Gastrocnemius medialis (tissue), 4 donors: Measurements from ENCODE around the gene LRIT3. TPM values are rescaled to one million over a fixed set of nuclear protein-coding genes. Genes with fewer than 3 reads are reported as not detected.

Experiments used
- ATAC-seq, 2 donors: fragments of 150-250 bp; one replicate each; pipeline ENCODE4 v1.9.1; 2016
- DNase-seq, 2 donors: peaks; one replicate each; pipeline ENCODE4 v3.0.0-alpha.2; 2019
- H3K27ac ChIP-seq, 4 donors: fragments of 200-600 bp; sonication (generic); 1 replicate in 1 of 4; 2 replicates in 3 of 4; pipeline ENCODE4 v1.5.1; 2016 to 2018; ENCODE audit warnings: mild to moderate bottlenecking in 2 of 4, moderate library complexity in 1 of 4
- H3K27me3 ChIP-seq, 3 donors: fragments of 200-600 bp; sonication (generic) in 2 of 3; 1 replicate in 1 of 3; 2 replicates in 2 of 3; pipeline versions ENCODE4 v1.5.1 to v1.6.0; 2016 to 2019; ENCODE audit warnings: mild to moderate bottlenecking in 1 of 3, moderate library complexity in 1 of 3
- H3K36me3 ChIP-seq, 2 donors: fragments of 200-600 bp; sonication (generic) in 1 of 2; one replicate each; pipeline ENCODE4 v1.5.1; 2017 to 2018
- H3K4me1 ChIP-seq, 2 donors: fragments of 200-600 bp; sonication (generic) in 1 of 2; one replicate each; pipeline ENCODE4 v1.5.1; 2016 to 2017; ENCODE audit warnings: mild to moderate bottlenecking in 2 of 2
- H3K4me3 ChIP-seq, 4 donors: fragments of 200-600 bp; sonication (generic) in 3 of 4; 1 replicate in 1 of 4; 2 replicates in 3 of 4; pipeline ENCODE4 v1.5.1; 2016 to 2019; ENCODE audit warnings: mild to moderate bottlenecking in 2 of 4
- H3K9me3 ChIP-seq, 3 donors: fragments of 200-600 bp; sonication (generic) in 2 of 3; 1 replicate in 1 of 3; 2 replicates in 2 of 3; pipeline ENCODE4 v1.5.1; 2016 to 2019
- POLR2A ChIP-seq, 2 donors: fragments of 450-650 bp; IDR thresholded peaks; one replicate each; pipeline ENCODE4 v1.6.1; 2017; ENCODE audit warnings: antibody characterized with exemption in 2 of 2, mild to moderate bottlenecking in 2 of 2, moderate library complexity in 2 of 2
- in situ Hi-C, 4 donors: fragments of 200-750 bp; cut with MboI; loops; one replicate each; pipeline versions ENCODE4 v1.15.0 to v1.8.0; 2017; ENCODE audit warnings: low sequenced_read_pairs in 4 of 4
- intact Hi-C: fragments of 100-400 bp; cut with DNase I; formaldehyde crosslinking; loops from one replicate; pipeline ENCODE4 v1.15.1; 2023; ENCODE audit warnings: low total_unique reads
- total RNA-seq, 4 donors: library from RNA; depleted of rRNA; stranded (reverse); fragments of >200 nt; gene quantifications; one replicate each; pipeline versions ENCODE4 v1.1.0 to v1.2.3, GENCODE V29; 2016
- TF ChIP-seq, protein P1 (sequence below), 5 experiments: fragments of 450-650 bp in 3 of 5; fragments of 200-600 bp in 2 of 5; sonication (generic) in 2 of 5; IDR thresholded peaks in 4 of 5; conservative IDR thresholded peaks in 1 of 5; 1 replicate in 4 of 5; 2 replicates in 1 of 5; pipeline ENCODE4 v1.5.1; 2016 to 2019; ENCODE audit warnings: antibody characterized with exemption in 5 of 5, mild to moderate bottlenecking in 3 of 5, moderate library complexity in 3 of 5

LRIT3 gene
- total RNA-seq, 4 donors from 2014 or later: 0.15 to 0.25 TPM; not detected in 2

DNA sequence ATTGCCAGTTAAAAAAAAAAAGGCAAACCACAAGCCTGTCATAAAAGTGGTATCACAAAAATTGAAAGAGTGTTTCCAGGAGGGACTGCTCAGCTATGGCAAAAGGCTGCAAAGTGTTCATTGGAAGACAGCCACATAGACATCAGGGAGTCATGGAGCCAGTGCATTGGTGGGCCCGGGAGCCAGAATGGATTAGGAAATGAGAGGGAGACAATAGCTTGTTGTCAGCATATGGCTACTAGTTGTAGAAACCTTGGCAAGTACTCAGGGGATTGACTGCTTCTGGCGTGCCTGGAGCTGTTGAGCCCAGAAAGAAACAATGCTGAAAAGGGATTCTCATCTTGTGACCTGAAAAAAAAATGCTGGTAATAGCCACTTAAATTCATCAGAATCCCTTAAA, 27.3 kb upstream of the LRIT3 start:
- ATAC-seq: no peak
- H3K4me1 ChIP-seq: peaks cover 14 to 15% of the 10 kb centered on the region in 2 donors
- H3K9me3 ChIP-seq: no peaks in the 10 kb centered on the region
- H3K27me3 ChIP-seq: no peaks in the 10 kb centered on the region
- no peak overlapping the region for H3K4me3 ChIP-seq
- in situ Hi-C loops (loop anchor here in 1 of 4 donors (25.0 kb wide), 1 partner anchor 108 kb away; the partner anchor contains the start of gene CASP6), intact Hi-C loops (no loop called here)
- H3K36me3 ChIP-seq: peaks cover 0 to 56% of the 10 kb centered on the region in 2 donors
- H3K27ac ChIP-seq: no peak overlapping the region
- no peak for DNase-seq
- TF ChIP-seq, protein P1, sequence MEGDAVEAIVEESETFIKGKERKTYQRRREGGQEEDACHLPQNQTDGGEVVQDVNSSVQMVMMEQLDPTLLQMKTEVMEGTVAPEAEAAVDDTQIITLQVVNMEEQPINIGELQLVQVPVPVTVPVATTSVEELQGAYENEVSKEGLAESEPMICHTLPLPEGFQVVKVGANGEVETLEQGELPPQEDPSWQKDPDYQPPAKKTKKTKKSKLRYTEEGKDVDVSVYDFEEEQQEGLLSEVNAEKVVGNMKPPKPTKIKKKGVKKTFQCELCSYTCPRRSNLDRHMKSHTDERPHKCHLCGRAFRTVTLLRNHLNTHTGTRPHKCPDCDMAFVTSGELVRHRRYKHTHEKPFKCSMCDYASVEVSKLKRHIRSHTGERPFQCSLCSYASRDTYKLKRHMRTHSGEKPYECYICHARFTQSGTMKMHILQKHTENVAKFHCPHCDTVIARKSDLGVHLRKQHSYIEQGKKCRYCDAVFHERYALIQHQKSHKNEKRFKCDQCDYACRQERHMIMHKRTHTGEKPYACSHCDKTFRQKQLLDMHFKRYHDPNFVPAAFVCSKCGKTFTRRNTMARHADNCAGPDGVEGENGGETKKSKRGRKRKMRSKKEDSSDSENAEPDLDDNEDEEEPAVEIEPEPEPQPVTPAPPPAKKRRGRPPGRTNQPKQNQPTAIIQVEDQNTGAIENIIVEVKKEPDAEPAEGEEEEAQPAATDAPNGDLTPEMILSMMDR (IDR thresholded peaks at IDR 0.05 in 4 of 5, conservative IDR thresholded peaks at IDR 0.05 in 1 of 5): no peak
- TF ChIP-seq POLR2A (IDR thresholded peaks at IDR 0.05): no peak

DNA sequence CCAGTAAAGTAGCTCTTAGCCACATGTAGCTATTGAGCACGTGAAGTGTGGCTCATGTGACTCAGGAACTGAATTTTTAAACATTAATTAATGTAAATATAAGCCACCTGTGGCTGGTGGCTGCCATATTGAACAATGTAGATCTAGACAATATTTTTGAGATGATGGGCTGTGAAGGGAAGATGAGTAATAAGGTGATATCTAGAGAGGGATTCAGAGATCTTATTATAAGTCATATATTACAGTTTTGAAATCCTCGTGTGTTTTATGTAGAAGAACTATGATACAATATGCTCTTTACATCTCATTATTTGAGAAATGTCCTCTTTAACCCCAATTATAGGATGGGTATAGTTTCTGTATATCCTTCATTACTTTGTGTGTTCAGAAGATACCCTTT, 26.7 kb upstream of the LRIT3 start:
- Histone ChIP-seq H3K9me3 (no peaks in the 10 kb centered on the region), H3K27me3 (no peaks in the 10 kb centered on the region), H3K27ac (no peak overlapping the region), H3K4me3 (no peak overlapping the region), H3K36me3 (peaks cover 0 to 56% of the 10 kb centered on the region in 2 donors), H3K4me1 (peaks cover 9 to 11% of the 10 kb centered on the region in 2 donors)
- intact Hi-C loops (no loop called here), in situ Hi-C loops (loop anchor here in 1 of 4 donors (25.0 kb wide), 1 partner anchor 109 kb away; the partner anchor contains the start of gene CASP6)
- ATAC-seq (no peak), DNase-seq (no peak)
- TF ChIP-seq, protein P1 (IDR thresholded peaks at IDR 0.05 in 4 of 5, conservative IDR thresholded peaks at IDR 0.05 in 1 of 5): no peak
- no peak for TF ChIP-seq POLR2A (IDR thresholded peaks at IDR 0.05)

DNA sequence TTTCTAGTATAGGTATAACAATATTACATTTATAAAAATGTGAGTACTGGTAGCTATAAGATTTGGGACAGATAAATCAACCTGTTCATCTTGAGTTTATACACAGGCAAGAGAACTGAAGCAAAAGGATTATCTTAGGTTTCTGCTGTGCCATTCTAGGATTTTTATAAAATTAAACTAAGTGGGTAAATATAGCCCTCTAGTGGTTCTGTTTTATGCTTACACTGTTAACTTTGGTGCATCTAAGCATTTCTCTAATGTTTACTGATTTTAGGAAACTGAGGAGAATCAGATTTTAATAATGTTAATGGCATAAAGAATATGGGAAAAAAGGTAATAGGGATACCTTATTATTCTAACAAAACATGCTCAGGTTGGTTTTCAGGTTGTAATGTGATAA, 21.2 kb upstream of the LRIT3 start:
- TF ChIP-seq, protein P1 (IDR thresholded peaks at IDR 0.05 in 4 of 5, conservative IDR thresholded peaks at IDR 0.05 in 1 of 5): peak in 3 of 5 experiments; percentile 16 to 51 (median 51)
- no peak for TF ChIP-seq POLR2A (IDR thresholded peaks at IDR 0.05)
- Histone ChIP-seq H3K27me3 (no peaks in the 10 kb centered on the region), H3K27ac (no peak overlapping the region), H3K9me3 (no peaks in the 10 kb centered on the region), H3K4me3 (no peak overlapping the region), H3K36me3 (peaks cover 0 to 34% of the 10 kb centered on the region in 2 donors), H3K4me1 (no peaks in the 10 kb centered on the region)
- DNase-seq: no peak
- intact Hi-C loops: loop anchor here (5.0 kb wide), 1 partner anchor 404 kb away; no protein-coding TSS in a partner anchor
- in situ Hi-C loops: no loop called here
- no peak for ATAC-seq

DNA sequence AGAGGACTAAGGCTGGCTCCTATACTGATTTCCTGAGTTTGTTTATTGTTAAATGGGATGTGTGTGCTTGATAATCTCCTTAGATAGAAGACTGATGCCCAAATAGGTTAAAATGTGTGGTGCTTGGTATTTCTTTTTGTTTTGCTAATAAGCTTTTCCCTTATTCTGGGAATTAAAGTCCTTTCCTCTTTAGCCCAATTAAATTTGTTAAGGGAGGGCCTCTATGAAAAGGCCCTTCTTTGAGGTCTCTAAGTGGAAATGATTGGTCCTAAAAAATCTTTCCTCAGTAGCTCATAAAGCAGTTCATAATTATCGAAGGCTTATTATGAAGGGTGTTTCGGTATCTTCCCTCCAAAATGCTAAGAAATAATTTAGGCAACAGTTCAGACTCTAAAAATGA, 20.2 kb upstream of the LRIT3 start, which contains the start of gene RRH:
Gene RRH, plus strand, starts transcription at position 301 of the 400 bp plus-strand sequence. Its CDS starts 56 bp downstream, at position 357.
- Histone ChIP-seq H3K27me3 (no peaks in the 10 kb centered on the region), H3K27ac (no peak within 1 kb of the TSS), H3K9me3 (no peaks in the 10 kb centered on the region), H3K36me3 (peaks cover 0 to 28% of the 10 kb centered on the region in 2 donors), H3K4me1 (no peaks in the 10 kb centered on the region), H3K4me3 (no peak within 1 kb of the TSS)
- in situ Hi-C loops: no loop called here
- intact Hi-C loops: loop anchor here (5.0 kb wide), 1 partner anchor 405 kb away; no protein-coding TSS in a partner anchor
- no peak for ATAC-seq
- no peak for TF ChIP-seq POLR2A (IDR thresholded peaks at IDR 0.05)
- TF ChIP-seq, protein P1 (IDR thresholded peaks at IDR 0.05 in 4 of 5, conservative IDR thresholded peaks at IDR 0.05 in 1 of 5): no peak
- DNase-seq: no peak

DNA sequence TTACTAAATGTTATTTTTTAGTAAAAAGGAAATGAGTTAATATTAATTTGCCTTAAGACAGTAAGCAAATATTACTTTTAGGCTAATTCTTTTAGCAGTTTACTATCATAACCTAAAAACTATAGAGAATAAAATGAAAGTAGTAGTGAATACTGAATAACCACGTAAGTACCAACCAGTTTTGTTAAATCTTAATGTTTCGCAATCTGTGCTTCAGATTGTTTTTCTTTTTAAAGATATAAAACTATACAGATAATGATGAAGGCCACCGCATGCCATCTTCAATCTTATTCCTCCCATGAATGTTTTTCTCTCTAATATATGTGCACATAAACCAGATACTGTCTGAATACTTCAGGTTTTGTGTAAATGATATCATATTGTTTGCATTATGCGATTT, 14.2 kb upstream of the LRIT3 start:
- H3K9me3 ChIP-seq: no peaks in the 10 kb centered on the region
- DNase-seq: no peak
- H3K4me3 ChIP-seq: no peak overlapping the region
- ATAC-seq: no peak
- TF ChIP-seq, protein P1 (IDR thresholded peaks at IDR 0.05 in 4 of 5, conservative IDR thresholded peaks at IDR 0.05 in 1 of 5): no peak
- no peak for TF ChIP-seq POLR2A (IDR thresholded peaks at IDR 0.05)
- H3K27ac ChIP-seq: no peak overlapping the region
- no peaks in the 10 kb centered on the region for H3K27me3 ChIP-seq
- intact Hi-C loops (no loop called here), in situ Hi-C loops (no loop called here)
- H3K36me3 ChIP-seq: no peaks in the 10 kb centered on the region
- H3K4me1 ChIP-seq: no peaks in the 10 kb centered on the region
